Cardiac fibroblast (primary cell): Measurements from ENCODE around the gene LRIT1.
A peak's percentile ranks its signal among the peaks of the same experiment; 100 is the strongest.

Experiments
- DNase-seq, 2 donors: peaks; one replicate each; pipeline versions ENCODE4 v3.0.0 to v3.0.0-alpha.2; 2010; ENCODE audit warnings: low read depth in 2 of 2
- H3K4me3 ChIP-seq, 2 donors: replicated peaks in 1 of 2; 1 replicate in 1 of 2; 2 replicates in 1 of 2; pipeline ENCODE4 v1.5.1; 2011; ENCODE audit warnings: low read depth in 2 of 2, low read length in 2 of 2, mild to moderate bottlenecking in 2 of 2, moderate library complexity in 1 of 2
- CTCF ChIP-seq: IDR thresholded peaks from one replicate; pipeline ENCODE4 v1.5.1; 2011; ENCODE audit warnings: low read depth, mild to moderate bottlenecking, low read length, inconsistent platforms

LRIT1 gene

GRCh38 chr10:84208023-84208422, 33.3 kb downstream of the LRIT1 start:
- TF ChIP-seq CTCF = no peak
- DNase-seq = no peak
- H3K4me3 ChIP-seq = no peak overlapping the region

DNA sequence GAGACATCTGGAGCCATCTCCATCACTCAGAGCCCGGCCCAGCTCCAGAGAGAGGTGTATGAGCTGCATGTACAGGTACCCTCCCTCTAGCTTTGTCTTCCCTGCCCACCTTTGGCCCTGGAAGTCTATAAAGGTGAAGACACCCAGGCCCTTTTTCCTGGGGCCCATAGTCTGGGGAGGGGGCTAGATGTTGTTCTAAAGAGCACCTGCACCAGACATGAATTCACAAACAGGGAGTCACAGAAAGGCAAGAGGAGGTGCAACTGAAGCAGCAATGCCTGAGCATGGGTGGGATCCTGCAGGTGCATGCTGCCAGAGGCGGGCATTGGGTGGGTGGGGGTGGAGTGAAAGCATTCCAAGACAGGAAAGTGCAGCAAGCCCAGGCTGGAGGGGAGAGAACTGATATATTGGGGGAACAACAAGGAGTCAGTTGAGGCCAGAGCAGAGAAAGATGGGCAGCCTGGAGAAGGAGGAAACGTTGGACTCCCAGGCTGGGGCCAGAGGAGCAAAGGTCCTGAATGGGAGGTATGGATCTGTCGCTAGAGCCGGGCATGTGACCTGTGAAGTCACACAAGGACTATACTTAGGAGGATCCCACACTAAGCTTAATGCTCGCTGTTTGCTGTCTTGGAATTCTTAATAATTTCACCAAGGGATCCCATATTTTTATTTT, 35.4 kb downstream of the LRIT1 start:
- no peak for TF ChIP-seq CTCF
- no peak overlapping the region for H3K4me3 ChIP-seq
- no peak for DNase-seq

- peak; percentile 47 to 54 for DNase-seq
- H3K4me3 ChIP-seq = no peak overlapping the region
- peak; percentile 89 for TF ChIP-seq CTCF
Observed at GRCh38 chr10:84205049-84205852, 36.1 kb downstream of the LRIT1 start.

DNA sequence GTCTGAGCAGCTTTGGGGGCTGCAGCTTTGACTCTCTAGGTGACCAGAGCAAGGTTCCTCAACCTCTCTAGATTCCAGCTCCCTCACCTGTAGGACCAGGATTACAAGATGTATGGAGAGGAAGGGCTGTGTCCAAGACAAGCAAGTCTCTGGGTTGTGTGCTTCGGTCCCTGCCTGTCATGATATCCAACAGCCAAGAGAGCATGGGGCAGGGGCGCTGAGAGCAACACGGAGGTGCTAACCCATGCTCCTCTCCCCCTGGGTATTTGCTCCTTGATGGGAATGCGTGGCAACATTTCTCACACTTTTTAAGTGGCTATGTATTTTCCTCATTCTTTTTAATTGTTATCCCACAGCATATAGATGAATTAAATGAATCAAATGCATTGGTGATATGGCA, 36.7 kb downstream of the LRIT1 start:
- H3K4me3 ChIP-seq = no peak overlapping the region
- DNase-seq = no peak
- no peak for TF ChIP-seq CTCF

DNA sequence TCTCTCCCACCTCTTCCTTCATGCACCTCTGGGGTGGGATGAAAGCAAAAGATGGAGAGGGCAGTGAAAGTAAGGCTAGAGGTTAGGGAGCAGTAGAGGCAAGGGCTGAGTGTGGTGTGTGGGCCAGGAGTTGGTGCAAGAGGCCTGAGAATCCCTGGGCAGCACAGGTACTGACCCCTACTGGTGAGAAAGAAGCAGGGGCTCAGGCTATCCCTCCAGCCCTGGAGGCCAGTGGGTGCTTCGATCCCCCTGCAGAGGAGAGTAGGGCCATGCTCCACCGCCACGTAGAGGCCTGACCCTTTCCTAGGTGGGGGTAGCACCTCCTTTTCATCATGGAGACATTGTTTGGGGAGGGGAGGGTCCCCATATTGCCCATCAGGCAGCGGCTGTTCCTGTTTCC, 37.2 kb downstream of the LRIT1 start:
- no peak overlapping the region for H3K4me3 ChIP-seq
- peak; percentile 25 for TF ChIP-seq CTCF
- DNase-seq = no peak

DNA sequence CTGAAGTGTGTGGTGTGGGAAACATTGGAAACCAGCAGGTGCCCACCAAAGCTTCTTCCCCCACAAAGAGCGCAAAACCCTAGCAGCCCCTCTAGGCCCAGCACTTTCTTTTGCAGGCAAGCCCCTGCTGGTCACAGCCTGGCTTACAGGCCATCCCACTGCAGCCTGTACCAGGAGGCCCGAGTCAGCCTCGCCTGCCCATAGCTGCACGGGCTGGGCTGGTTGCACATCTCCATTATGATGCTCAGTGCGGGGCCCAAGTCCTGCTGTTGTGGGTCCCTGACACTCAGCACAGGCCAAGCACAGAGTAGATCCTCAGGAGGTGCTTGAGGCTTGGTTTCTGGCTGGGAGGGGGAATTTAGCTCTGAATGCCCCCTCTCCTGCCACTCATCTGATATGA, 39.0 kb downstream of the LRIT1 start:
- no peak for DNase-seq
- H3K4me3 ChIP-seq = no peak overlapping the region
- TF ChIP-seq CTCF = no peak
